ENCODE data around the gene GABRR3.

GRCh38 chr3:97959872-97960271, 75.2 kb downstream of the GABRR3 start:
- no peak for TF ChIP-seq CTCF (IDR thresholded peaks at IDR 0.05)
- TF ChIP-seq POLR2AphosphoS5 (IDR thresholded peaks at IDR 0.05), result no peak

Measured in esophagus muscularis mucosa (tissue), 3 donors.